Hematopoietic multipotent progenitor cell treated with erythropoietin and hydrocortisone succinate and interleukin-3 and kit ligand, for 4 days (in vitro differentiated cells): ENCODE measurements around the gene LYAR.
"Not testable (repeated sequence)": the region's sequence is repeated elsewhere in the genome, so short reads cannot be mapped to it uniquely, and the experiment has no call there.

Source experiments
- DNase-seq: peaks from one replicate; pipeline ENCODE4 v3.0.0-alpha.2; 2015

The LYAR gene

DNA sequence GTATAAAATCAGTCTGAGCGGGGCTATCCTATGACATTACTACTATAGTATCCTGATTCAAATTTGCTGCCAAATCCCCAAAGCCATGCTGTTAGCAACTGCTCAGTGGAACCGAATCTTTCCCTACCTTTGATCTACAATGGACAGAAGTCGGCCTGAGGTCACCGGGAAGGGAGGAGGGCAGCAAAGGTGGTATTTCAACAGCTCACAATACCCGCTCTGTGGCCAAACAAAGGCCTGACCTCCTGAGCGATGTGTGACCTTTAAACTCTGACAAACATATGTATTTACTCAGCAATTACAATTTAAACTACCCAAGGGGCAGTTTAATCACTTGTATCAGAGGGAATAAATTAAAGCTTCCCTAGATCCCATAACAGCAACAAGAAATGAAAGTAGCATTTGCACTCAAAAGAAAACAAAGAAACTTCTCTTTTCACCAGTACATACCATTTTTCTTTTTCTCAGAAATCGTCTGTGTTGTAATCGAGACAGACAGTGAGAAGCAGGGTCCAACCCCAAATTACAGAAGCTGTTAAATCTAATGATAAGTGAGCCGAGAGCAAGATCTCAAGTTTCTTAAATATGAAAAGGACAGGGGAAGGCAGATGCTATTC is 30.4 kb downstream of the LYAR start:
- peak; percentile 36 for DNase-seq

DNA sequence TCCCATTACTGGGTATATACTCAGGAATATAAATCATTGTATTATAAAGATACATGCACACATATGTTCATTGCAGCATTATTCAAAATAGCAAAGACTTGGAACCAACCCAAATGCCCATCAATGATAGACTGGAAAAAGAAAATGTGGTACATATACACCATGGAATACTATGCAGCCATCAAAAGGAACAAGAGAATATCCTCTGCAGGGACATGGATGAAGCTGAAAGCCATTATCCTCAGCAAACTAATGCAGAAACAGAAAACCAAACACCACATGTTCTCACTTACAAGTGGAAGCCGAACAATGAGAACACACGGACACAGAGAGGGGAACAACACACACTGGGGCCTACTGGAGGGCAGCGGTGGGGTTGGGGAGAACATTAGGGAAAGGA is 32.2 kb downstream of the LYAR start:
- DNase-seq, result not testable (repeated sequence)

DNA sequence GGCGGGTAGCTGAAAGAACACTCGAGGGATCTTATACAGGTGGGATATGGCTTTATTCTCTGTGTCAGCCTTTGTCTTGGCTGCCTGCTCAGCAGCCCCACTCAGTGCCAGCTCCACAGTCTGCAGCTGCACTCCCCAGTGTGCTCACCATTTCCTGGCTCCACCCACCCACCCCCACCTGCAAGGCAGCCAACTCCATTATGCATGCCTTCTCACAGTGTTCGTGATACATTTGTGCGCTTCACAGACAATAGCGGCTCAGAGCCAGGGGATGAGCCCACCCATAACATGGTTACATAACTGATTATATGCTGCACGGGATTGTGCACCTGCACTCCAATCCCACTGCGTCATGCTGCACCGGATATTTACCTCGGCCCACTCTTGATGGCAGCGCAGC is 33.2 kb downstream of the LYAR start:
- peak; percentile 15 for DNase-seq

DNA sequence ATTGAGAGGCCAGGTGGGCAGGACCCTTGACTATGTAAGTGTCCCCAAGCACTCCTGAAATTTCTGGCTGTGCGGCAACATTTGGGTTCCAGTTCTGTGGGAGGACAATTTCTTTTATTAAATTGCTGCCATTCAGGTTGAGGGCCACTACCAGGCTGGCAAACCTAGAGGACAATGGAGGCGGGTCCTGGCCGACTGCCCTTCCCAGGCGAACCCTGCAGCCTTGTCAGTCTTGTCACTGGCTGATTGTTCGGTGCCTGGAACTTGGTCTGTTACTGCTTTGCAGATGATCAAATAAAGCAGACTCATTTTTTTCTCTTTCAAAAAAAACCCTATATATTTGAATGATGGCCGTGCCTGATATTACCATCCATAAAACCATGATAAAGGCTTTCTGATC is 35.3 kb downstream of the LYAR start:
- no peak for DNase-seq

DNA sequence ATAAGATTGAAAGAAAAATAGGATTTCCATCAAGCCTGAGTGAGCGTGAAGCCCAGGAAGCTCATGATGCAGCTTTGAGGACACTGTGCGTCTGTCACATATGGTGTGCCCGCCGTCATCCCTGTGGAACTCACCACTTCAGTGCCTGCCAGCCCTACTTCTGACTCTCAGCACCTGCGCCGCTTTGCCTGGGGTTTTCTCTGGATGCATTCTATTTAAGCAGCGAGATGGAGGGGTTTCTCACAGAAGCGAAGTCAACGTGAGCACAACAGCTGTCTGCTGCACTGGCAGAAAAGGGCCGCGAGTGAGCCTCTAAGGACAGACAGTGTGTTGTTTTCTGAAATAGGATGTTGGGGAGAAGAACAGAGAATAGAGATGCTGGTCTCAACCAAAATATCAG is 35.8 kb downstream of the LYAR start:
- DNase-seq, result no peak

DNA sequence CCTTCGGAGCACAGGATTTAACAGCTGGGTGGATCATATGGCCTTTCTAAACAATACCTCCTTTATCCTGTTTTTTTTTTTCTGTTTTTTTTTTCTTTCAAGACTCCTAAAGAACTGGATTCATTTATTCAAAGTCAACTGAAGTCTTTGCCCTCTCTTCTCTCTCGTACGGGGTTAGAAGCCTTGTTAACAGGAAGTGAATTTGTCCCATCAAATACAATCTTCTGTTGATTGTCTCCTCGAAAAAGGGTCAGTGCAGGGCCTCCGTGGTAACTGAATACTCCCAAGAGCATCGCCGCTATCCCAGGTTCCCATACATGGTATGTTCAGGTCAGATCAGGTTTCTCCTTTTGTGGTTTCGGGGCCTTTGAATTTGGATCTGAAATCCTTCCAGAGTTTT is 40.1 kb downstream of the LYAR start:
- DNase-seq, result no peak

DNA sequence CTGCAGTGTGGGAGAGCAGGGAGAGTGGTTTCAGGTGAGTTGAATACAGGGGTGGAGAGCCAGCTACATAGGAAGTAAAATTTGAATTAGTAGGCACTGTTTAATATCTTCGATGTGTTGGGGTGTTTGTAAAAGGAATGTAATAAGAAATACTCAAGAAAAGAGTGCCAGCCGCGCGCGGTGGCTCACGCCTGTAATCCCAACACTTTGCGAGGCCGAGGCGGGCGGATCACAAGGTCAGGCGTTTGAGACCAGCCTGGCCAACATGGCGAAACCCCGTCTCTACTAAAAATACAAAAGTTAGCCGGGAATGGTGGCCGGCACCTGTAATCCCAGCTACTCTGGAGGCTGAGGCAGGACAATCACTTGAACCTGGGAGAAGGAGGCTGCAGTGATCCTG is 40.6 kb downstream of the LYAR start:
- DNase-seq, result not testable (repeated sequence)

DNA sequence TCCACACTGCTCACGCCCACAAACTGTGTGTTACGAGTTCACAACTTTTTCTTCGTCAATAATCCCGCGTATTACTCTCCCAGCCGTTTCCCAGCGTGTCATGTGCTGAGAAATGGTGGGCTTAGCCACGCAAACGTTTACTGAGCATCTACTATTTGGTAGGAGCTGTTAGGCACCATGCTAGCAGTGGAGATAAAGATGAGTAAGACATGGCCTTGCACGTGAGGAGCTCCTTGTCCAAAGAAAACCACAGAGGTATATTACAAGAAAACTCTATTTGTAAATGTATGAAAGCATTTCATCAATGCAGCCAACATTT is 41.1 kb downstream of the LYAR start:
- peak; percentile 34 for DNase-seq

DNA sequence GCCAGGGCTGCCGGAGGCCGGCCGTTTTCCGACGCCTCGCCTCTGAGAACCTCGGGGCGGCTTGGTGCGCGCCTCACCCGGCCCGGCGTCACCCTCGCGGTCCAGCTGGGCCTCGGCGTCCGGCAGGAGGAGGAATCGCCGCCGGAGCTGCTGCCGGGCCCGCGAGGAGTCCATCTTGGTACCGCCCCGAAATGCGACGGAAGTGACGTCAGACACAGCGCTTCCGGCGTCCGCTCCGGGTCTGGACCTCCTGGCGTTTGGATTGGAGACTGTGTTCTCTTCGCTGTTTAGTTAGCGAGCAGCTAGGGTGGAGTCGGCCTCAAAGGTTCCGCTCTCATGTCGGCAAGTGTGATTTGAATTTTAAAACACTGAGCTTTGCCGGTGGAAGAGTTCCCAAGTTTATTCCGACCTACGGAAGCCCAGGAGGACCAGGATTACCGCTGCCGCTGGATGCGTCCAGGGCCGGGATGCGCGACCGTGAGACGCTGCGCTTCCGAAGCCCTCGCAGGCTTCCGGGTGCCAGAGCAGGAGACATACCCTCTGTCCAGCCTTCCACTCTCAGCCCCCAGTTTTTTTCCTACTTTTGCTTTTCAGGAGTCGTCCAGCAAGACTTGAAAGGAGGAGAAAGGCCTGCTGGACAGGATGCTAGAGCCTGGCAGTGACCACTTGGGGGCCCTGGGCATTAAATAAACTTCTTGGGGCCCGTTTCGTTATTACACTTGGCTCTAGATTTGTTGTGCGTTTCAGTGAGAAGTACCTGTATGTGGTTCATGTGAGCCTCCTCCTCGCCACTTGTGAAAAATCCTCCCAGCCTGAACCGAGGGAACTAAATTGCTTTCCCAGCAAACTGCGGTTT is 41.7 kb downstream of the LYAR start, which contains the start of gene TMEM128:
Gene TMEM128, minus strand, starts transcription at position 195 of the 856 bp plus-strand sequence. Its CDS starts 21 bp downstream, at position 174.
- DNase-seq, result peak; percentile 97

DNA sequence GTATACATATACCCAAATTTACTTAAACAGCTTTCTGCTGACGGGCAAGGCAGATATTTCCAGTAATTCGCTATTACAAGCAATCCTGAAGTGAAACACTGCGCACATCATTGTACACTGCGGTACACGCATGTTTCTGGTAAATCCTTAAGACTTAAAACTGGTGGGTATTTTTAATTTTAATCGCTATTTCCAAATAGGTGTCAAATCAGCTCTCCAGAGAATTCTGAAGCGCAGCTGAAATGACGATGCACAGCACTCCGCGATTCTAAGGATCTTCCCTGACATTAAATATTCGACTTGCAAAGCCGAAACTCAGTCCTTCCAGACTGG is 42.3 kb downstream of the LYAR start:
- DNase-seq, result no peak

DNA sequence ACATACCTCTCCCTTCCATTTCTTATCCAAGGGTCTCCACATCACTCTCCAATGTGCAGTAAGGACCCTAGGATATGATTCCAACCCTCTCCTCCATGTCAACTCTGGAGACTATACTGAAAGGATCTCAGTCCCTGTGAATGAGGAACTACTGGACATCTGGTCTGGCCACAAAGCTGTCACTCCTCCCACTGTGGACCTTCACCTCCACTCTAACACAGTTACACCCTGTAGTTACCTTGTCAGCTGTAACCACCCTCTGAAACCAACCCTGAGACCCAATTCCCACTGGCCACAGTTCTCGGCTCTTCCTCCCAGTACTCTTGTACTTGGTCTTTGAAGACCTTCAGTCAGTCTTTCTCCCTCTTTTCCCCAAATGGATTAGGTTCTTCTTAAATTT is 44.8 kb downstream of the LYAR start:
- DNase-seq, result no peak

DNA sequence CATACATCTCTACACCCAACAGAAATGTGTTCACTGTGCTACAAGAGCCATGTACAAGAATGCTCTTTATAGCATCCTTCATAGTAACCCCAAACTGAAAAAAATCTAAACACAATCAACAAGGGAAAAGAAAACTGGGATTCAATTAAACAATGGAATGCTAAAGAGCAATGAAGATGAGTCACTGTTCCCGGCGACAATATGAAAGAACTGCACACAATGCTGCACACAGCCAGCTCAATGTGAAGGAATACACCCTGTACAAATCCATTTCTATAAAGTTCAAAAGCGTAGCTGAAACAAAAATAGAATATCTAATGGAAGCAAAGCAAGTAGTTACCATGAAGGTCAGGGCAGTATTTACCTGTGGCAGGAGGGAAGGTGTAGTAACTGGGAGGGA is 50.4 kb downstream of the LYAR start:
- DNase-seq, result not testable (repeated sequence)

DNA sequence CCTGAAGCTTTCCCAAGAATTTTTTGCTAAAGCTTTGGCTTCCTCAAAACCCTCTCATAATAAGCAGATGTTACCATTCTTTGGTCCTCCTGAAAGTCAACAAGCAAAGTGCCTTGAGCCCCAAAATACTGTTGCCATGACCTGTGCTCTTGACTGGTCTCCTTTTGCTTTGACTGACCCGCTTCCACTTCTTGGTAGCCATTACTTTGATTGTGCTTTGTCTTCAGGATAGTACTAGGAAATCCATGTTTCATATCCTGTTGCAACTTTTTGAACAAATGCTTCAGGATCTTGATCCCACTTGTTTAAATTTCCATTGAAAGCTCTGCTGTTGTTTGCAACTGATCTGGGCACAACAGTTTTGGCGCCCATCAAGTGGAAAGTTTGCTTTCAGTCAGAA is 56.3 kb downstream of the LYAR start:
- DNase-seq, result no peak

DNA sequence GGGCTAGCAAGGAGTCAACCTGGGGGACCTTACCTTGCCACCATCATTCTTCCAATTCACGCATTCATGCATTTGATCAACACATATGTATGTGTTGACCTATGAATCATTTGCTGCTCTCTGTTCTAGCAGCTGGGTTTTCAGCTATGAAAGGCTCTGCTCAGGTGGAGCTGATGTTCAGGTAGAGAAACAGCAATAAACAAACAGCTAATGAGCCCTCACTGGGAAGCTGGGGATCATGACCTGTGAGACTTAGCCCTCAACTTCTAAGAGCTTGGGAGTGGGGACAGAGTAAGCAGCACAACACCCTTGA is 61.6 kb downstream of the LYAR start:
- DNase-seq, result no peak

DNA sequence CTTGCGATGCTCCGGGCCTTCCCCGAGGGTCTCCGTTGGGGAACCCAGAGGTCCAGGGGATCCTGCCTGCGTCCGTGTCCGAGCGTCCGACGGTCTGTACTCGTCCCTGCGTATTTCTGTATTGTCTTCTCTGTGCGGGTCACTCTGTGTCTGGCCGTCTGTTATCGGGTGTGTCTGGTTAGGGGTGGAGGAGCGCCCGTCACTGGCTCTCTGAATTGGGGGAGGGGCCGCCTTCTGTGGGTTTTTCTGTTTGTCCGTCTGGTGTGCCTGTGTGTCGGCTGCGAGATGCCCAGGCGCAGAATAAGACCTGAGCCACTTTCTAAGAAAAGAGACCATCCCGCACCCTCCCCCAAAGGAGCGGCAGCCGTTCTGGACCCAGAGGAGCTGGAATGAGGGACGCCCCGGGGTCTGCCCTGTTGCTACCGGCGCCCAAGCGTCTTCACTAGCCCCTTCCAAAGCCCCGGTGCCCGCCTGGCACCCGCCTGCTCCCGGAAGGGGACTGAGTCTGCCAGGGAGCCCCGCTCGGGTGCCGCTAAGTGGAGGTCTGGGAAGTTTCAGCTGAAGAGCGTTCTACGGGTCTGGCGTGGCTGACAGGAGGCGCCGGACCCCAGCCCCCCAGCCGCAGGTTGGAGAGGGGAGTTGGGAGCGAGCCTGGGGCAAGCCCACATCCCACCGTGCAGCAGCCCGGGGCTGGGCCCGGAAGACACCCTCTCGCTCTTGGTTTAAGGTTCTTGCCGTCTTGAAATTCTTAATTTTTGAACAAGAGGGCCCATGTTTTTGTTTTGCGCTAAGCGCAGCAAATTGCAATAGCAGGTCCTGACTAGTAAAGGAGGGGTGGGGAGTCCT is 62.2 kb downstream of the LYAR start:
- DNase-seq, result peak; percentile 10

DNA sequence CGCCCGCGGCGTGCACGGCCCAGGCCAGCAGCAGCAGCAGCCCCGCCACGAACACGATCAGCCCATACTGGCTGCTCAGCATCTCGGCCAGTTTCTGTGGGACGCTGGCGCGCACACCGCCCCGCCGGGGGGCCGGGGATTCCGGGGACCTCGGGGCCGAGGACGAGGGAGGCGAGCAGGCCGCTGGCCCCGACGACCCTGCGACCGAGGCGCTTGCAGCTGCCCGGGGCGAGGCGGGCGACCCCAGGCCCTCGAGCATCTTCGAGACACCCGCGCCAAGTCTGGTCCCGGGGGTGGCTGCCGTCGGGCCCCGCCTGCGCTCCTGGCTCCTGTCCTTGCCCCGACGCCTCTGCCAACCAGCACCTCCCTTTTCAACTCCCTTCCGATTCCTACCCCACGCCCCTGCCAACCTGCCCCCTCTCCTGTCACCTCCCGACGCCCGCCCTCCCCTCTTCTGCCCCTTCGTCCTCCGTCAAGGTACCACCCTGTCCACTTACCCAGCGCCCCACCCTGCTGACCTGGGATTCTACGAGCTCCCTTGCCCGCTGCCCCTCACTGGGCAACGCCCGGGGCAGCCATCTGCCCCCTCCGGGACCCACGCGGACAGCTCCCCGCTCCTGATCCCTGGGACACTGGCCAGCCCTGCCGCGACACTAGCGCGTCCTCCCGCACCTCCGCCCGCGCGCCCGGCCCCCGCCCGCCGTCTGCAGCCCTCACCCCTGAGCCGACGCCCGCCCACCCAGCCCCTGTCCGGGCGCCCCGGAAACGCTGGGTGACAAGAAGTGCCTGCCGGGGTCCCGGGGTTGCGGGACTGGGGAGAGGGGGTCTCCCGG is 63.1 kb downstream of the LYAR start, which contains the start of gene OTOP1:
Gene OTOP1, minus strand, starts transcription at position 324 of the 833 bp plus-strand sequence. Its CDS starts 65 bp downstream, at position 259.
- DNase-seq, result no peak

DNA sequence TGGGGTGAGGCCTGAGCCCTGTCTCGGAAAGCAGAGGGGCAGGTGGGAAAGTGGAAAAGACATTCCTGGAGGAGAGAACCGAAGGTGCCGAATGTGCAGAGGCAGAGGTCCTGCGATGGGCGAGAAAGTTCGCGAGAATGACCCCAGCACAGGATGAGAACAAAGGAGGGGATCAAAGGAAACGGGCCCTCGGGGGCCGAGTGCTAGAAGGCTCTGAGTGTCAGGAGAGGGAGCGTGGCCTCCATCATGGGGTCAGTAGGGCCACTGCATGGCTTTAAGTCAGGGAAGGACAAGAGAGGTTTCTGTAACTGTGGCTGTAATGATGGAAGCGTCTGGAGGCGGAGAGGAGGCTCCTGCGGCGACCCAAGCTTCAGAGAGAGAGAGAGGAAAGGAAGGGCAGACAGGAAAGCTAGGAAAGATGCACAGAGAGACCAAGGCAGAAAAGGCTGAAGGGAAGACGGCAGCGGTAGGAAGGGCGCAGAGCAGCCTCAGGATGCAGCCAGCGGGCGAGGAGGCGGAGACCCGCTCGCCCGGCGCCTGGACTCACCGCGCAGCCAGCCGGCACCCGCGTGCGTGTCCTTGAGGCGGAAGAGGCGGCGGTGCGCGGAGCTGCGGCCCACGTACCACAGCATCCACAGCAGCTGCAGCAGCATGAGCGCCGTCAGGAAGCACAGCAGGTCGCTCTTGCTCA is 63.9 kb downstream of the LYAR start:
- peak; percentile 11 for DNase-seq
